Ascending aorta (tissue), 2 donors: ENCODE results near the gene PEX11B. TPM values are rescaled to one million over a fixed set of nuclear protein-coding genes. Genes with fewer than 3 reads are reported as not detected.

Source experiments
- DNase-seq, 2 donors: peaks; one replicate each; pipeline ENCODE4 v3.0.0-alpha.2; 2019; ENCODE audit warnings: low spot score in 2 of 2
- H3K27ac ChIP-seq, 2 donors: fragments of 200-600 bp; sonication (generic); one replicate each; pipeline ENCODE4 v1.5.1; 2016 to 2017; ENCODE audit warnings: mild to moderate bottlenecking in 1 of 2
- H3K27me3 ChIP-seq: fragments of 200-600 bp; sonication (generic); one replicate; pipeline ENCODE4 v1.5.1; 2017
- H3K36me3 ChIP-seq, 2 donors: fragments of 200-600 bp; sonication (generic); one replicate each; pipeline ENCODE4 v1.5.1; 2016
- H3K4me1 ChIP-seq, 2 donors: fragments of 200-600 bp; sonication (generic); one replicate each; pipeline ENCODE4 v1.5.1; 2016 to 2017; ENCODE audit warnings: mild to moderate bottlenecking in 1 of 2
- H3K4me3 ChIP-seq, 2 donors: fragments of 200-600 bp; sonication (generic); one replicate each; pipeline ENCODE4 v1.5.1; 2016 to 2017; ENCODE audit warnings: mild to moderate bottlenecking in 1 of 2
- H3K9me3 ChIP-seq, 2 donors: fragments of 200-600 bp; sonication (generic); one replicate each; pipeline ENCODE4 v1.5.1; 2016
- intact Hi-C: fragments of 100-400 bp; cut with DNase I; formaldehyde crosslinking; loops from one replicate; pipeline ENCODE4 v1.15.1; 2023
- total RNA-seq: library from RNA; depleted of rRNA; stranded (reverse); fragments of >200 nt; gene quantifications from one replicate; pipeline ENCODE4 v1.1.0, GENCODE V29; 2016
- TF ChIP-seq, protein P1 (sequence below), 3 experiments: fragments of 200-600 bp in 2 of 3; fragments of 450-650 bp in 1 of 3; sonication (generic) in 2 of 3; IDR thresholded peaks; one replicate each; pipeline ENCODE4 v1.5.1; 2016 to 2019; ENCODE audit warnings: antibody characterized with exemption in 3 of 3, mild to moderate bottlenecking in 1 of 3, moderate library complexity in 1 of 3

PEX11B gene
- total RNA-seq, 1 donor from 2014 or later = 11.2 TPM

DNA sequence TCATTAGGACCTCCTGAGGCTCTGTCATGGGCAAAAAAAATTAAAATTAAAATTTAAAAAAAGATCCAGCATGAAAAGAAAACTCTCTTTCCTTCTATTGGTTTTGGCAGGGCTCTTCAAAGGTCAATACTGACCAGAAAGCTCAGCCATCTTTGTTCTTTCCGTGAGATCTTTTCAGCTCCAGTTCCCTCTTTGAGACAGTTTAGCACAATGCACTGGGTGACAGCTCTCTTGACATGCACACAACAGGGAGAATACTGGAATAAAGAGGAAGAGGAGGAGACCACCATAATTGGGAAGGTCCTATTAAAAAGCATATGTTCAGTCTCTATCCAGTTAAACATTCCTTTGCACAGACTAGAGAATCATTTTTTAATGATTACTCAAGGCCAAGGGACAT, 33.0 kb upstream of the PEX11B start:
- Histone ChIP-seq H3K9me3 (no peaks in the 10 kb centered on the region), H3K4me3 (no peak overlapping the region), H3K27ac (no peak overlapping the region), H3K4me1 (peaks cover 6 to 31% of the 10 kb centered on the region in 2 donors), H3K27me3 (no peaks in the 10 kb centered on the region), H3K36me3 (peaks cover 15 to 22% of the 10 kb centered on the region in 2 donors)
- no peak for DNase-seq
- TF ChIP-seq, protein P1, sequence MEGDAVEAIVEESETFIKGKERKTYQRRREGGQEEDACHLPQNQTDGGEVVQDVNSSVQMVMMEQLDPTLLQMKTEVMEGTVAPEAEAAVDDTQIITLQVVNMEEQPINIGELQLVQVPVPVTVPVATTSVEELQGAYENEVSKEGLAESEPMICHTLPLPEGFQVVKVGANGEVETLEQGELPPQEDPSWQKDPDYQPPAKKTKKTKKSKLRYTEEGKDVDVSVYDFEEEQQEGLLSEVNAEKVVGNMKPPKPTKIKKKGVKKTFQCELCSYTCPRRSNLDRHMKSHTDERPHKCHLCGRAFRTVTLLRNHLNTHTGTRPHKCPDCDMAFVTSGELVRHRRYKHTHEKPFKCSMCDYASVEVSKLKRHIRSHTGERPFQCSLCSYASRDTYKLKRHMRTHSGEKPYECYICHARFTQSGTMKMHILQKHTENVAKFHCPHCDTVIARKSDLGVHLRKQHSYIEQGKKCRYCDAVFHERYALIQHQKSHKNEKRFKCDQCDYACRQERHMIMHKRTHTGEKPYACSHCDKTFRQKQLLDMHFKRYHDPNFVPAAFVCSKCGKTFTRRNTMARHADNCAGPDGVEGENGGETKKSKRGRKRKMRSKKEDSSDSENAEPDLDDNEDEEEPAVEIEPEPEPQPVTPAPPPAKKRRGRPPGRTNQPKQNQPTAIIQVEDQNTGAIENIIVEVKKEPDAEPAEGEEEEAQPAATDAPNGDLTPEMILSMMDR (IDR thresholded peaks at IDR 0.05) = no peak
- intact Hi-C loops = no loop called here

DNA sequence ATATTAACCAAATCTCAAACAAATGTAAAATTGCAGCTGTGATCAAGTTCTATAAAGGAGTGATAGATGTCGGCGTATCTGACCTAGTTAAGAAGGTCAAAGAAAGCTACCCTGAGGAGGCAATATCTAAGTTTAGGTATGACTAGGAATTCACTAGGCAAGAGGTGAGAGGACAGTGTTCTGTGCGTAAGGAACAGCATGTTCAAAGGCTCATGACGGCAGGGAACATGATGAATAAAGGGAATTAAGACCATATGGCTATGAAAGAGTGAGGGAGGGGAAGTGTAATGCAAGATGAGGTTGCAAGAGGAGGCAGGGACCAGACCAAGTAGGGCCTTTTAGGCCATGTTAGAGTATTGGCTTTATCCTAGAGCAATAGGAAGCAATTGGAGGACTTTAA, 30.7 kb upstream of the PEX11B start:
- Histone ChIP-seq H3K4me3 (no peak overlapping the region), H3K9me3 (no peaks in the 10 kb centered on the region), H3K36me3 (peaks cover 19 to 26% of the 10 kb centered on the region in 2 donors), H3K27ac (no peak overlapping the region), H3K4me1 (peaks cover 0 to 12% of the 10 kb centered on the region in 2 donors), H3K27me3 (no peaks in the 10 kb centered on the region)
- DNase-seq = no peak
- TF ChIP-seq, protein P1 (IDR thresholded peaks at IDR 0.05) = no peak
- intact Hi-C loops = no loop called here

- intact Hi-C loops = no loop called here
- H3K27me3 ChIP-seq = no peaks in the 10 kb centered on the region
- no peak overlapping the region for H3K27ac ChIP-seq
- TF ChIP-seq, protein P1 (IDR thresholded peaks at IDR 0.05) = no peak
- no peak overlapping the region for H3K4me3 ChIP-seq
- no peaks in the 10 kb centered on the region for H3K4me1 ChIP-seq
- DNase-seq = no peak
- peaks cover 34 to 36% of the 10 kb centered on the region in 2 donors for H3K36me3 ChIP-seq
- no peaks in the 10 kb centered on the region for H3K9me3 ChIP-seq
Measured at GRCh38 chr1:145947551-145947950, 29.0 kb upstream of the PEX11B start.

DNA sequence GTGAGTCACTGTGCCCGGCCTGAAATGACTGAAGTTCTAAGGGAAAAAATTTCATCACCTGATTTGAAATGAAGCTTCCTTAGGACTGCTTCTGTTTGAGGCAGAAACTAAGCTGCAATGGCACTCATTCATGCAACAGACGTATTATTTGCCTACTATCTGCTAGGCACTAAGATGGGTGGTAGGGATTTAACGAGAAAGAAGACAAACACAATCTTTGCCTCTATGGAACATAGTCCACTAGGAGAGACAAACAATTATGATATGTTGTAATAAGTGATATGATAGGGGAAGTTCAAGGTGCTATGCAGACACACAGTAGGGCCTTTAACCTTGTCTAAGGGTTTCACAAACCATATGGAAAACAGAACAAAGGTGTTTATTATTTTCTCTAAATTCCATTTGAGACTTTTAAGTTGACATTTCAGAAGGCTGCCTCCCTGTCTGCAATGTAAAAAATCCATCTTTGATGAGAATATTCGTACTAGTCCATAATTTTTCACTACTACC, 28.0 kb upstream of the PEX11B start:
- Histone ChIP-seq H3K27ac (no peak overlapping the region), H3K4me1 (no peaks in the 10 kb centered on the region), H3K4me3 (no peak overlapping the region), H3K36me3 (peaks cover 42 to 46% of the 10 kb centered on the region in 2 donors), H3K9me3 (no peaks in the 10 kb centered on the region), H3K27me3 (no peaks in the 10 kb centered on the region)
- intact Hi-C loops = no loop called here
- TF ChIP-seq, protein P1 (IDR thresholded peaks at IDR 0.05) = no peak
- no peak for DNase-seq

DNA sequence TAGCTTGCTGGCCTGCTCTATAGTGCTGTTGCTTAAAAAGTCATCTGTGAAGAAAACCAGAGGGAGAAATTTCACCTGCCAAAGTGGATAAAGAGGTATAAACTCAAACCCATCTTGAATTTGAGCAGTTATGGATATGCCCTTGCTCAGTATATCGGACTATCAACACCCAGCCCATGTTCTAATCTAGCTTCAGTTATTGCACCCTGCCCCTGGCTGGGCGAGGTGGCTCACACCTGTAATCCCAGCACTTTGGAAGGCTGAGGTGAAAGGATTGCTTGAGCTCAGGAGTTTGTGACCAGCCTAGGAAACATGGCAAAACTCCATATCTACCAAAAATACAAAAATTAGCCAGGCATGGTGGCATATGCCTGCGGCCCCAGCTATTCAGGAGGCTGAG, 26.0 kb upstream of the PEX11B start:
- peaks cover 40 to 45% of the 10 kb centered on the region in 2 donors for H3K36me3 ChIP-seq

More for the DNA sequence above, 26.0 kb upstream of the PEX11B start:
- Histone ChIP-seq H3K9me3 (no peaks in the 10 kb centered on the region), H3K4me1 (no peaks in the 10 kb centered on the region), H3K27me3 (no peaks in the 10 kb centered on the region), H3K4me3 (no peak overlapping the region), H3K27ac (no peak overlapping the region)
- intact Hi-C loops = no loop called here
- DNase-seq = no peak
- TF ChIP-seq, protein P1 (IDR thresholded peaks at IDR 0.05) = no peak
